Activated T-cell treated with anti-CD3 and anti-CD28 coated beads, Interleukin-2, amount 50 U/mL, for 48 hours (primary cell): ENCODE data around the gene MIEF2.

Experiments used
- DNase-seq, 2 experiments: peaks; one replicate each; pipeline ENCODE4 v3.0.0-alpha.2; 2020

MIEF2 gene

DNA sequence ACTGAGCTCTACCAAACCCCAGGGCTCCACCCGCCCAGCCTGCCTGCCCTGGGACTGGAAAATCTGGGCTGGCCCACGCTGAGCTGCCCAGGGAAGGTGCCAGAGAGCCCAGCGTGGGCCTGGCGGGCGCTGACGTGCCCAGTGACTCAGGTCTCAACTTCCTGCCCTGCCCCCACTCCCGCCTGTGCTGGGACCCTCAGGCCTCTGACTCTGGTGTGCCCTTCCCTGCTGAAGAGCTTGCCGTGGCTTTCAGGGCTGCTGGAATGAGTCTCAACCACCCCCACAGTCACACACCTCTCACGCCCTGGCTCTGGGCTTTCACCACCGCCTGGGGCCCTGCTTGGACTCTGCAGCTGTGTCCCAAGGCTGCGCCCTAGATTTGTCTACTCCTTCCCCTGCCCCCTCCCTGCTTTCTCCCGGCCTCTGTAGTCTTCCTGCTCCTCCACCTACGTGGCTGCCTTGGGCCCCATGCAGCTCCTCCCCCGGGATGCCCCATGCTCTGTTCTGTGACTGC, 24.7 kb upstream of the MIEF2 start:
- peak; percentile 71 to 78 for DNase-seq

DNA sequence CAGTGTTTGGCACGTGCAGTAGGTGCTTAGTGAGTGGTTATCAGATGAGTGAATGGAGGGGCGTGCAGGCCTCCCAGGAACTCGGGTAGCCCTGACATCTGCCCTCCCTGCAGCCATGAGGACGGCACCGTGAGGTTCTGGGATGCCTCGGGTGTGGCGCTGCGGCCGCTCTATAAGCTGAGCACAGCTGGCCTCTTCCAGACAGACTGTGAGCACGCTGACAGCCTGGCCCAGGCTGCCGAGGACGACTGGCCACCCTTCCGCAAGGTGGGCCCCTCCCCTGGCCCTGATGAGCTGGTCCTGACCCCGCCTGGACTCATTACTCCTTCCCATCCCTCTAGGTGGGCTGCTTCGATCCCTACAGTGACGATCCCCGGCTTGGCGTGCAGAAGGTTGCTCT, 24.0 kb upstream of the MIEF2 start:
- no peak for DNase-seq

DNA sequence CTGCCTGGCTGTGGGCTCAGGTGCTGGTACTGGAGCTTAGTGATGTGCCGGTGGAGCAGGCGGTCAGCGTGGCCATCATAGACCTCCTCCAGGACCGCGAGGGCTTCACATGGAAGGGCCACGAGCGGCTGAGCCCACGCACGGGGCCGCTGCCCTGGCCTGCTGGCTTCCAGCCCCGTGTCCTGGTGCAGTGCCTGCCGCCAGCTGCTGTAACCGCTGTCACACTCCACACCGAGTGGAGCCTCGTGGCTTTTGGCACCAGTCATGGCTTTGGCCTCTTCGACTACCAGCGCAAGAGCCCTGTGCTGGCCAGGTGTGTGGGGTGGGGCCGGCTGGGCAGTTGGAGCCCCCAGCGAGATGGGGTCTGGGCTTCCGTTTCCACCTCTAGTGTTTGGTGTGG, 23.0 kb upstream of the MIEF2 start:
- no peak for DNase-seq

DNA sequence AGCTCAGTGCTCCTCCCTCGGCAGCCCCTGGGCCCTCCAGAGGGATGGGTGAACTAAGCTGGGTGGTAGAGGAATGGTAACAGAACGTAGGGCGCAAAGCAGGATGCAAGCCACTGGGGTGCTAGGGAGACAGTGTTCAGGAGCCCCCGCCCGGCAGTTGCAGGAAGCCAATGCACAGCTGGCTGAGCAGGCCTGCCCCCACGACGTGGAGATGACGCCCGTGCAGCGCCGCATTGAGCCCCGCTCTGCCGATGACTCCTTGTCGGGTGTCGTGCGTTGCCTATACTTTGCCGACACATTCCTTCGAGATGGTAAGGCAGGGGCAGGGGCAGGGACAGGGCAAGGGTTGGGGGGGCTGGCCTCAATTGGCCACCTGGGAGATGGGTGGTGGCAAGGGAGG, 22.2 kb upstream of the MIEF2 start:
- no peak for DNase-seq

DNA sequence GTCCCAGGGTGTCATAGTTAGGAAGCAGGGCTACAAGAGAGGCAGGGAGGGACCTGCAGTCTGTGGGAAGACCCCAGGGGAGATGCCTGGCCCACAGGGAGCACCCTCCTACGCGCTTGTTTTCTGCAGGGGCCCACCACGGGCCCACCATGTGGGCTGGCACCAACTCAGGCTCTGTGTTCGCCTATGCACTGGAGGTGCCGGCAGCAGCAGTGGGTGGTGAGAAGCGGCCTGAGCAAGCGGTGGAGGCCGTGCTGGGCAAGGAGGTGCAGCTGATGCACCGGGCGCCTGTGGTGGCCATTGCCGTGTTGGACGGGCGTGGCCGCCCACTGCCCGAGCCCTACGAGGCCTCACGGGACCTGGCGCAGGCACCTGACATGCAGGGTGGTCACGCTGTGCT, 20.0 kb upstream of the MIEF2 start:
- no peak for DNase-seq

DNA sequence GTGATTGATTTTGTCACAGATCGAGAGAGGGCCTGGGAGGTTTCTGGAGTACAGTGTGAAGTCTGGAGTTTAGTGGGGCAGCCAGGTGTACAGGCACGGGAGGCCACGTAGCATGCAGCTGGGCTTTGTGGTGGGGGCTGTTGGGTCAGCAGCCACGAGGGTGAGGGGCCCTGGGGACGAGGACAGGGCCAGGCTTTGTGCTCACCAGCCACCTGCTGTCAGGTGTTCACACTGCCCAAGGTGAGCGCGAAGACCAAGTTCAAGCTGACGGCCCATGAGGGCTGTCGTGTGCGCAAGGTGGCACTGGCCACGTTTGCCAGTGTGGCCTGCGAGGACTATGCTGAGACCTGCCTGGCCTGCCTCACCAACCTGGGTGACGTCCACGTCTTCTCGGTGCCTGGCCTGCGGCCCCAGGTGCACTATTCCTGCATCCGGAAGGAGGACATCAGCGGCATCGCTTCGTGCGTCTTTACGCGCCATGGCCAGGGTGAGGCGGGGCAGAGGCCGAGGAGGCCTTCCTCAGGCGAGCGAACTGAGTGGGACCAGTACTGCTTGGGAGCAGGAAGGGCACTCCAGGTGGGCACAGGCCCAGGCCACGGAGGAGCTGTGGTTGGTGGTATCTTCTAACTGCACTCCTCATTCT, 19.1 kb upstream of the MIEF2 start:
- DNase-seq = no peak

DNA sequence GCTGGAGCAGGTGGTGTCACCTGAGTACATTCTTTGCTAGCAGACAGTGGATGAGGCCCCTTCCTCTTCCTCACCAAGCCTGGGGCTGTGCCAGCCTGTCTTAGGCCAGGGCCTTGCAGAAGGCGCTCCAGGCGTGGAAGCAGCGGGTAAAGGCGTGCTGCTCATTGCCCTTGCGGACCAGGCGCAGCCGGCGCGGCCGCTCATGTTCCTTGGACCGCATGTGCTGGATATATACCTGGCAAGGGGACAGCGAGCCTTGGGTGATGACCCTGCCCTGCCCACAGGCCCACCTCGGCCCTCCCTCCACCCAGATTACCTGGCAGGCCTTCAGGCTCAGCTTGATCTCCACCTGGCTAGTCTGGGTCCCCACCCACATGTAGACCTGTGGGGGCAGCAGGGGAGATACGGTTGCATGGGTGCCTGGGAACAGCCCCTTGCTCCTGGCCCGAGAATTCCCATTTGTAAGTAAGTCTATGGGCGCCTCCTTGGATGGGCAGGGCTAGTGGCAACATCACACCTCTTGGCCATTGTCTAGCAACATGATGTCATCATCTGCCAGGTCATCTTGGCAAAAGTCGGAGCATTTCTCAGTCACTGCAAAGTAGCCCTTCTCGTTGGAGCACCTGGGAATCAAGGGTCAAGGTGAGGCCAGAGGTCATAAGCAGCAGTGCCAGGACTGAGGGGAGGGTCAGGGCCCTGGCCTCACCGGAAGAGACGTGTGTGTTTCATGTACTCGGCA, 15.3 kb upstream of the MIEF2 start:
- no peak for DNase-seq

DNA sequence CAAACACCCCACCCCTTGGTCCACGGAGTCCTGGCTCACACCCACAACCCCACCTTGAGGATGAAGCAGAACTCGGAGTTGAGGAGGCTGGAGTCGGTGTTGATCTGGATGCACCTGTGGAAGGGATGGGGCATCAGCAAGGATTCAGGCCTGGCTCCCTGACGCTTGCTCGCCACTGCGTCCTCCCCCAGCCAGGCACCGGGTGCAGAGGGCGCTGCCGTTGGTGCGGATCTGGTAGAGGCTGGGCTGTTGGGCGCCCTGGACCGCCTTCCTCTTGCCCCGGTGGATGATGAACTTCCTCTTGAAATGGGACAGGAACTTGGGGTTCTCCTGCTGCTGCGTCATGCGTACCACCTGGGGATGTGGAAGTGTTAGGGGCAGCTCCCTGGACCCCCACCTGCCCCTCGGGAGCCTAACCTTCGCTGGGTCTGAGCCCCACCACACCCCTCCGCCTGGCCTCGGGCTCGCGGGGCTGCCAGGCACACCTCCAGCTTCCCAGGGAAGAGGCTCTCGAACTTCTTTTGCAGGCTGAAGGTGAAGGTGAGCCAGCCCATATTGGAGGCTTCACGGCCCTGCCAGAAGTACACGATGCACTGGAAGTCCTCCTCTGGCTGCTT, 14.2 kb upstream of the MIEF2 start:
- no peak for DNase-seq

DNA sequence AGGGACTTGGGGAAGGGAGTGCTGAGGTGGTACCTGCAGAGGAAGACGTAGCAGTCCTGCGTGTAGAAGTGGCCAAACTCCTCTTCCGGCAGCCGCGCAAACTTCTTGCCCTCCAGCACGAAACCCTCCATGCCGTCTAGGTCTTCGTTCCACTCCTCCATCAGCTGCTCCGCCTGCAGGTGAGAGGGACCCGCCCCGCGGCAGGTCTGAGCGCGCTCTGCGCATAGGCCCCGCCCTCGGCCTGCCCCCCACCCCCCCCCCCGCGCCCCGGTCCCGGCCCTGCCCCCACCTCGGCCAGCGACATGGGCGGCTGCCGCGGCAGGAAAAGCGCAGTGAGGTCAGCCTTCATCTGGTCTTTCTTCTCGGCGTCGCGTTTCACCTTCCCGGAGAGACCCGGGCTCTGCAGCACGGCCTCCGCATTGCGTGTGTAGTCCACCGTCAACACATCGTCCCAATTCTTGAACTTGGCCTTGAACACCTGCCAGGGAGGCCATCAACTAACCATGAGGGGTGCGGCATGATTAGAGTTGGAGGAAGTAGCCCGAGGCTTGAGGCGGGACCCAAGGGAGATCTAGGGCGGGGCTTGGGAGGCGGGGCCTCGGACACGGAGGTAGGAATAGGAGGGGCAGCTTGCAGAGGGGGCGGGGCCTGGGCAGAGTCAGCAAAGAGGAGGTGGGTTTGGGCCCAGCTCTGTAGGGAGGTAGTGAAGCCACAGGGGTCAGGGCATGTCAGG, 13.4 kb upstream of the MIEF2 start:
- peak; percentile 72 to 77 for DNase-seq

DNA sequence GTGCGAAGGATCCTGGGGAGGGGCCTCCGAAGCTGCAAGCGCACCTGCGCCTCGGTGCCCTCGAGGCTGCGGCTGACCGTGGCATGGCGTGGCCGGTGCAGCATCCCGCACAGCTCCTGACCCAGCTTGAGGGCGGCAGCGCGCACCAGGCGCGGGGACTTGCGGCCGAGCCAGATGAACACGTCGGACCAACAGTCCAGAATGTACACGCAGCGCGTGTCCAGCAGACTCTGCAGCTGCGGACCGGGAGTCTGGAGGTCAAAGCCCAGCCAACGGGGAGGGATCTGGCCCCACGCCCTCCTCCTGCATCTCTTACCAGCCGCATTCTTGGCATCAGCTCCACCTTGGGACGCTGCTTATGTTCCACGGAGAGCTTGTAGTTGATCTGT, 12.9 kb upstream of the MIEF2 start:
- DNase-seq = no peak

DNA sequence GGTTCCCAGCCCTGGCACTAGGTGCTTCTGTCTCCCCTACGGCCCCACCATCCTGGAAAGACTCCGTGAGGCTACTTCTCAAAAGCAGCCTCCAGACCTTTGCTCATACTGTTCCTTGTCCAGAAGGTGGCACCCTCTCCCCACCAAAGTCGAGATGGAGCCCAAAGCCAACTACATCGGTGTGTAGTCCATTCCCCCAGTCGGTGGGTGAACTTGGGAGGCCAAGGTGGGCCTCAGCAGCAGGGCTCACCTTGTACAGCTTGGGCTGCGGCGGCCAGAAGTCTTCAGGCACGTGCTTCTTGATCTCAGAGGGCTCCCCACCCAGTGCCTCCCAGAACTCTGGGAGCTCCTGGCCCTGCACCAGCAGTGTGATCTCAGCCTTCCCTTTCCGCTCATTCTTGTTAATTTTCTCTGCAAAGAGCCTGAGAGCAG, 12.1 kb upstream of the MIEF2 start:
- peak; percentile 78 for DNase-seq

DNA sequence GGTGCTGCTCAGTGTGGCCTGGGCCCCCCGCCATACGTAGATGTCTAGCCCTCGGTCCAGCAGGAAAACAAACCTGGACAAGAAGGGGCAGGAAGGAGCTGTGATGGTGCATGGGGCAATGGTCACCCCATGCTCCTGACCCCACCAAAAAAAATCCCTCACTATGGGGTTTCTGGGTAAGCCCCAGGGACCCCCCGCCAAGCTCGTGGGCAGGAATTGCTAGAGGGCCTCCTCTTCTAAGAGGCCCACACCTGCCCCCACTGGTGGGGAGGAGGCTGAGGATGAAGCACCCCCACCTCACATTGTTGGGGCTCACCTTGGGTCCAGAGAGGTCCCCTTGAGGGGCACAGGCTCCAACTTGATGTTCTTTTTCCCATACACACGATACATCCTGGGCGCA, 11.7 kb upstream of the MIEF2 start:
- DNase-seq = no peak

DNA sequence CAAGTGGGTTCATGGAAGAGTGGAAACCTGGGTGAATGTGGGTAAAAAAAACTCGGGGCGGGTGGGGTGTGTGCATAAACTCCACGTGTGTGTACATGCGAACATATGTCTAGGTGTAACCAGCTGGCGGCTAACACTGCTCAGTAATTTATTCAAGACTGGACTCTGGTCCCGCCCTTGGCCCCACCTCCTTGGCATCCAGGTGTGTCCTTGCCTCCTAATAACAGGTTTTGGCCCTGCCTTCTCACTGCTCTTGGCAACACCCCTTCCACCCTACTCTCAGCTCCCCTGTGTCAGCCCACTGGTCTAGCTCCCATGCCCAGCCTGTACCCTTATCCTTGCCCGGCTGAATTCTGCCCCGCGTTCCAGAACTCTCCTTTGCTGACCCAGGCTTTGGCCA, 10.2 kb upstream of the MIEF2 start:
- DNase-seq = no peak

DNA sequence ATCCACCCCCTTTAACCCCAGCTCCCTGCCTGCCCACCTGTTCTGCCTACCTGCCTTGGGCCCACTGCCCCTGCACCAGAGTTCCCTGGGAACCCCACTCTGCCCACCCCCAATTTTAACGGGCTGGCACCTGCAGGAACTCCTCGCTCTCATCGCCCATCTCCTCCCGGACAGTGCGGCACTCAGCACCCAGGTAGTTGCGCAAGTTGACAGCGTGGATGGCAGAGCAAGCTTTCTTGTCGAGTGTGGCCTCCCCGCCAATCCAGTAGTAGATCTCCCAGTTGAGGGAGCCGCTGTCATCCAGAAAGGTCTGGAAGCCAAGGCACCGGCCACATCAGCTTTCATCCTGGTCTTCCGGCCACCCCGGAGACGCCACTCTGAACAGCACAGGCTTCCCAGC, 9.8 kb upstream of the MIEF2 start:
- DNase-seq = no peak

DNA sequence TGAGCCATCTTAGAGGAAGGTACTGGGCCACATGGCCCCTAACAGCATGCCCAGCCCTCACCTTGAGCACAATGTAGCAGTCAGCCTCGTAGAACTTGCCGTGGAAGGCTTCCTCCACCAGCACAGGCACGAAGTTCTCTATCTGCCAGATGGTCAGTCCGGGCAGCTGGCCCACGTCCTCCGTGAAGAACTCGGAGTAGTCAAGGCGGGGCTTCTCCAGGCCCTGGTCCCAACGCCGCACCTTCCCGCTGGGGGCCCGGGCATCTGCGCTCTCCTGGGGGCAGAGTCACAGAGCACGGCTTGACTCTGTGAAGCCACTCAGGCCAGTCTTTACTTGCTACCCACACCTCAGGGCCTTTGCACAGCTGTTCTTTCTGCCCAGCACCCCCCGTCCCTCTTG, 9.3 kb upstream of the MIEF2 start:
- no peak for DNase-seq

DNA sequence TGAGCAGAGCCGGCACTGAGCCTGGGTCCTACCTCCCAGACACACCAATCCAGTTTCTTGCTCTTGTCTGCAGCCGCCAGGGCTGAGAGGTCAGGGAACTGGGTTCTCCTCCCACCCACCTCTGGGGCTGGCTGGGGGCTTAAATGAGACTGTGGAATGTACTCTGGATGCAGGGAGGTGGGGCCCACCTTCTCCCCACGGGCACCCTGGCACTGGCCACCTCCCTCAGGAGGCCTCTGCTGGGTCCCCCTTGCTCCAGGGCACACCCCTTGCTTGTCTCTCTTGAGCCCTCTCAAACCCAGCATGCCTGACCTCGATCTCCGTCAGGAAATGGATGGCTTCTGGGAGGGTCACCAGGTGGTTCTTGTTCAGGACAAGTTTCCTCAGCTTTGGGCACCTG, 8.3 kb upstream of the MIEF2 start:
- no peak for DNase-seq

DNA sequence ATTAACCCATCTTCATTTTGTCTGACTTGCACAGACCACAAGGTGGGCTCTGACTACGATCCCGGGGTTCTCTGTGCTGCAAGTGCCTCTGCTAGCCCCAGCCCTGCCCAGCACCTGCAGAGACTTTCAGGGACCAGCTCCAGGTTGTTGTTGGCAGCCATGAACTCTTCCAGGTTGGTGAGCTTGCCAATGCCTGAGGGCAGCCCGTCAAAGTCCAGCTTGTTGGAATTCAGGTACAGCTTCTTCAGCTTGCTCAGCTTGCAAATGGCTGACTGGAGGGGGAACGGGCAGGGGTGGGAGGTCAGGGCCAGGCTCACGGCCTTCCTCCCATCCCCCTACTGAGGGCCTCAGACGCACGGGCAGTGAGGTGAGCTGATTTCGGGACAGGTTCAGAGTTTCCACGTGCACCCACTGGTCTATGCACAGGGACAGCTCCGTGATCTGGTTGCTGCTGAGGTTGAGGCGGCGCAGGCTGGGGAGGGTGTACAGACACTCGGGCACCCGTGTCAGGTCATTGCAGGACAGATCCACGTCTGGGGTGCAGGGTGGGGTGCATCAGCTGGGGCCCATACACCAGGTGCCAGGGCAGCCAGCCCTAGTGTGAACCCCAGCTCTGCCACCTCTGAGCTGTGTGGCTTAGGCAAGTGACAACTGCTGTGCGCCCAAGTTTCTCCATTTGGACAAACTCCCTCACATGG, 7.1 kb upstream of the MIEF2 start:
- no peak for DNase-seq

DNA sequence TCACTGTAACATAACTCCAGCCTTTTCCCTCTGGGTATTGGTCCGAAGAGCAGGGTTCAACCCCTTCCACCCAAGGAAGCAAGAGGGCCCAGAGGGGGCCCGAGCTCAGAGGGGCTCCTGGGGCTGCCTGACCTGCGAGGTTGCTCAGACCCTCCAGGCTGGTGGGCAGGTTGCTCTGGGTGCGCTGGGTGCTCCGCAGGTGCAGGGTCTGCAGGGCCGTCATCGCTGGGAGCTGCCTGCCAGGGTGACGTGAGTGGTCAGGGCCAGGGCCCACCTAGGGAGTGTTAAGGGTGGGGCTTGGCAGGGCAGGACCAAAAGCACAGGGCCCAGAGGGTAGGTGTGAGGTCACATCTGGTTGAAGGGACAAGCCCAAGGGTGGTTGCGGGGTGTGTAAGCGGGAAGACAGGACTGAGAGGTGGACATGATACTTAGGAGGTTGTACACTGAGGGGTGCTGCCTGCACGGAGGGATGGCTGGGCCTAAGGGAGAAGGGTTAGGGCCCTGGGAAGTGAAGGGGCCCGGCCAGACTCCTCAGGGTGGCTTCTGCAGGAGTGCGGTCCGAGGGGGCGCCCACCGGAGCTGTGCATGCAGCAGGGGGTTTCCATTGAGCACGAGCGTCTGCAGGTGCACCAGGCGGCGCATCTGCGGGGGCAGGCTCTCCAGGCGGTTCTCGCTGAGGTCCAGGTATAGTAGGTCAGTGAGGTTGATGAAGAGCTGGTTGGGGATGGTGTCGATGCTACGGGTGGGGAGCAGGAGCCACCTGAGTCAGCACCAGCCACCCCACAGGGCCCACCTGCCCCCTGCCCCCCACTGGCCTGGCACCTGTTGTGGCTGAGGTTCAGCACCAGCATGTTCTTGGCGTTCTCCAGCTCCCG, 6.3 kb upstream of the MIEF2 start:
- DNase-seq = no peak

DNA sequence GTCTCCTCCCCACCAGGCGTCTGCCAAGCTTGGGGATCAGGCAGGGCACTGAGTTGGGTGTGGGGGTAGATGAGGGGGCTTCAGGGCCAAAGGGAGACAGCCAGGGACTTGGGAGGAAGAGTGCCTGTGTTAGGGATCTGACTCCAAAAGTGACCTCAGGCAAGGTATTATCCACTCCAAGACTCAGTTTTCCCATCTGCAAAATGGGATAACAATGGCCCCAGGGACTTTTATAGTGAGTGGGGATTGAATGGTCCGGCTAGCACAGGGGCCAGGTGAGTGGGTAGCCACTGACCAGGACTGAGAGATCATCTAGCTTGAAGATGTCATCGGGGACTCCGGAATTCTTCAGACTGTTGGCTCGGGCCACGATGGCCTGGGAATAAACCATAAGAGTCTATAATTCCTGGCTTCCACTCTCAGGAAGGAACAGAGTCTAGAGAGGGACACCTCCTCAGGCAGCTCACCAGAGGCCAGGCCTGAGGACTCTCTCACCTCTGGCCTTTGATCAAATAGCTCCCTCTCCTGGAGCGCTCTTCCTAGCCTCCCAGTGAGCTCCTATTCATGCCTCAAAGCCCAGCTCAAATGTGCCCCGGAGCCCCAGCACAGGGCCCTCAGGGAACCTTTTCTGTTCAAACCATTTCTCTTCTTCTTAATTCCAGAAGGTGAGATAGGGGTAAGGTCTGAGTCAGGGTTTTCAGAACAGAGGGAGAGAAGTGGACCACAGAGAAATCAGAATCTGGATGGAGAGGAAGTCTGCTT, 5.4 kb upstream of the MIEF2 start:
- no peak for DNase-seq

DNA sequence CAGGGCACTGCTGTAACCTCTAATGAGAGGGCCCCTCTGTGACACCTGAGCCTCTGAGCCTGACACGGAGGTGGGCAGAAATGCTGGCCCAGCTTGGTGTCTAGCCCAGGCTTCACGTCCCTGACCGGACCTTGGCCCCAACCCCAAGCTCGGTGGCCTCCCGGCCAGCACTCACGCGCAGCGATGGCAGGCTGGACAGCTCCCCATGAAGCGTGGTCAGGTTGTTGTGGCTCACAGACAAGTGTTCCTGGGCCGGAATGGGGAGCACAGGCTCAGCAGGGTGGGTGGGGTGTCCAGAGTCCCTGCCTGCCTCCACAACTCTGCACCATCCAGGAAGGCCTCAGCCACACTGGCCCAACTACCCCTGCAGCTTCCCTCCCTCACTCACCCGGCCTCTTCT, 4.1 kb upstream of the MIEF2 start:
- DNase-seq = no peak

DNA sequence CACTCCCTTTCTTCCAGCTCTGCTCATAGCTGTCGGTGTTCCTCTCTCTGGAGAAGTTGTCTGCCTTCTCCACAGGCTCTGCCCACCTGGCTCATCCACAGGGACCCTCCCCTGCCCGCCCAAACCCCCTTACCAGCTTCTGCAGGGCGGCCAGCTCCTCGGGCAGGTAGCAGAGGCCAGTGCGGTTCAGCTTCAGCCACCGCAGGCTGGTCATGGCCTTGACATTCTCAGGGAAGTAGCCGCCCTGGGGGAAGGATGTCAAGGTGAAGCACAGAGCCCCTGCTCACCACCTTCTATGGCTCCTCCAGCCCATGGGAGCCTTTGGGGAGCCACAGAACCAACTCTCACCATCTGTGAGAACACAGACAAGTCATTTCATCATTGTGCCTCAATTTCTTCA, 3.7 kb upstream of the MIEF2 start:
- no peak for DNase-seq
